ENCODE results near the gene TMEM170B.

The TMEM170B gene

GRCh38 chr6:11580686-11581405, 43.3 kb downstream of the TMEM170B start:
- H3K36me3 Mint-ChIP-seq (ENCODE audit: insufficient read depth): no peaks in the 10 kb centered on the region
- DNase-seq: no peak
- H3K4me3 Mint-ChIP-seq: no peak overlapping the region
- no peak for ATAC-seq (replicated peaks)
- H3K4me1 Mint-ChIP-seq (ENCODE audit: low read depth in 2 of 2): no peaks in the 10 kb centered on the region
- no peaks in the 10 kb centered on the region for H3K9me3 Mint-ChIP-seq
- H3K27me3 Mint-ChIP-seq: no peaks in the 10 kb centered on the region
- no peak overlapping the region for H3K27ac Mint-ChIP-seq

GRCh38 chr6:11584244-11584643, 46.7 kb downstream of the TMEM170B start:
- DNase-seq: no peak
- ATAC-seq (replicated peaks): no peak
- Mint-ChIP-seq H3K4me1 (ENCODE audit: low read depth in 2 of 2) (no peaks in the 10 kb centered on the region), H3K27ac (no peak overlapping the region), H3K9me3 (no peaks in the 10 kb centered on the region), H3K4me3 (no peak overlapping the region), H3K36me3 (ENCODE audit: insufficient read depth) (no peaks in the 10 kb centered on the region), H3K27me3 (peaks cover 11 to 19% of the 10 kb centered on the region in 2 donors)

GRCh38 chr6:11585426-11586016, 48.0 kb downstream of the TMEM170B start:
- Mint-ChIP-seq H3K4me3 (no peak overlapping the region), H3K4me1 (ENCODE audit: low read depth in 2 of 2) (no peaks in the 10 kb centered on the region), H3K36me3 (ENCODE audit: insufficient read depth) (no peaks in the 10 kb centered on the region), H3K27ac (no peak overlapping the region), H3K9me3 (no peaks in the 10 kb centered on the region), H3K27me3 (peaks cover 19 to 26% of the 10 kb centered on the region in 2 donors)
- no peak for DNase-seq
- no peak for ATAC-seq (replicated peaks)

- H3K27me3 Mint-ChIP-seq: peaks cover 19 to 26% of the 10 kb centered on the region in 2 donors
- no peak overlapping the region for H3K27ac Mint-ChIP-seq
- no peaks in the 10 kb centered on the region for H3K9me3 Mint-ChIP-seq
- no peaks in the 10 kb centered on the region for H3K36me3 Mint-ChIP-seq (ENCODE audit: insufficient read depth)
- no peaks in the 10 kb centered on the region for H3K4me1 Mint-ChIP-seq (ENCODE audit: low read depth in 2 of 2)
- no peak for ATAC-seq (replicated peaks)
- no peak overlapping the region for H3K4me3 Mint-ChIP-seq
- DNase-seq: no peak
Measured at GRCh38 chr6:11586117-11586516, 48.6 kb downstream of the TMEM170B start.

DNA sequence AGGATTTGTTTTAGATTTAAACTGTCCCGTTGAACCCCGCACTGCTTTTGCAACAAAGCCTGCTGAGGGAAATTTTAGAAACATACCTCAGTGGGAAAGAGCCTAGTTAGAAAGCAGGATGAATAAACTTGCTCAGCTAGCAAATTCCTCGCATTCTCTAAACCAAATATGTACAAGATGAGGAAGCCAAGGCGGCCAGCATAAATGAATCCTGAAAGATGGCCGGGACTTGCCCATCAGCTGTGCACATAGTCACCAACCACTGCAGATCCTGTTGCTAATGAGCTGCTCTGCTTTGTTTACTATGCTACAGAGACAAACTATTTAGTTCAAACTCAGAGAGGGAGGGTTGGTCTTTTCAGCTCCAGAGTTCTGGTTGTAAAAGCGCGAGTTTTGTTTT, 49.0 kb downstream of the TMEM170B start:
- no peak for DNase-seq
- H3K27ac Mint-ChIP-seq: no peak overlapping the region
- no peak for ATAC-seq (replicated peaks)
- H3K9me3 Mint-ChIP-seq: no peaks in the 10 kb centered on the region
- H3K4me3 Mint-ChIP-seq: no peak overlapping the region
- no peaks in the 10 kb centered on the region for H3K4me1 Mint-ChIP-seq (ENCODE audit: low read depth in 2 of 2)
- H3K27me3 Mint-ChIP-seq: peaks cover 19 to 26% of the 10 kb centered on the region in 2 donors
- no peaks in the 10 kb centered on the region for H3K36me3 Mint-ChIP-seq (ENCODE audit: insufficient read depth)

DNA sequence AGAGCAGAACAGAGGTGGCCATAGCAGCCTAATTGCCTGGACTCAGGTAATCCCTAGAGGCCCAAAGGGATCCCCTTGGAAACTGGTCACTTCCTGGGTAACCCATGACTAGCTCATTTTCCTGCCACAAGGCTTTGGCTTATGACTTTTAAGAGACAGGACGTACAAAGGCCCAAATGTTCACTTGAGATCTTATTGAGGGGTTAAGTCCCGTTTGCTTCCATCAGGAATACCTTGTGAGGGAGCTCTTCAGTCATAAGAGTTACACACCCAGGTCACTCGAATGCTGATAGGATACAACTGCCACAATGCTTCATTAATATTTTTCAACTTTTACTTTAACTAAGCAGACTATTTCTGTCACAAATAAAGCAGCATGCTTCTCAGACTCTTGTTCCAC, 51.7 kb downstream of the TMEM170B start:
- no peaks in the 10 kb centered on the region for H3K36me3 Mint-ChIP-seq (ENCODE audit: insufficient read depth)
- peaks cover 38 to 50% of the 10 kb centered on the region in 2 donors for H3K27me3 Mint-ChIP-seq
- no peaks in the 10 kb centered on the region for H3K9me3 Mint-ChIP-seq
- DNase-seq (no peak), ATAC-seq (replicated peaks) (no peak)
- no peak overlapping the region for H3K4me3 Mint-ChIP-seq
- H3K4me1 Mint-ChIP-seq (ENCODE audit: low read depth in 2 of 2): no peaks in the 10 kb centered on the region
- no peak overlapping the region for H3K27ac Mint-ChIP-seq

GRCh38 chr6:11592294-11592906, 54.9 kb downstream of the TMEM170B start:
- ATAC-seq (replicated peaks): no peak
- Mint-ChIP-seq H3K4me1 (ENCODE audit: low read depth in 2 of 2) (no peaks in the 10 kb centered on the region), H3K36me3 (ENCODE audit: insufficient read depth) (no peaks in the 10 kb centered on the region), H3K27ac (no peak overlapping the region), H3K9me3 (no peaks in the 10 kb centered on the region), H3K27me3 (peaks cover 52 to 54% of the 10 kb centered on the region in 2 donors), H3K4me3 (no peak overlapping the region)
- no peak for DNase-seq

DNA sequence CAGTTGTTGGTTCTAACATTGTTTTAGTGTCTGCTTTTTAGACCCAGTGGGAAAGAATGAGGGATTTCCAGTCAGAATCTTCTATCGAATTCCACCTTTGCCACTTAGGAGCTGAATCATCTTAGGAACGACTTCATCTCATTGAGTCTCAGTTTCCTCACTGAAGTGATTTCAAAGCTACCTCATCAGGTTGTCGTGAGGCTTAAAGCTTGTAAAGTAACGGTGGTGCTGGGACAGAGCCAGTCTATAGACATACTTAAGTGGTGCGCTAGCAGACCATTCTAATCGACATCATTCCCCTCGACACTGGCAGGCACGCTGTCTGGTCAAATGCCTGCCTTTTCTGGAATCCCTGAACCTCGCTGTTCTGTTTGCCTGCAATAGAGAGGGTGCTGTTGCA, 55.5 kb downstream of the TMEM170B start:
- Mint-ChIP-seq H3K27ac (no peak overlapping the region), H3K36me3 (ENCODE audit: insufficient read depth) (no peaks in the 10 kb centered on the region), H3K4me3 (no peak overlapping the region), H3K27me3 (peaks cover 46 to 51% of the 10 kb centered on the region in 2 donors), H3K4me1 (ENCODE audit: low read depth in 2 of 2) (no peaks in the 10 kb centered on the region), H3K9me3 (no peaks in the 10 kb centered on the region)
- DNase-seq (no peak), ATAC-seq (replicated peaks) (no peak)

GRCh38 chr6:11595903-11596302, 58.4 kb downstream of the TMEM170B start:
- ATAC-seq (replicated peaks): no peak
- H3K27me3 Mint-ChIP-seq: peaks cover 39 to 40% of the 10 kb centered on the region in 2 donors
- no peaks in the 10 kb centered on the region for H3K4me1 Mint-ChIP-seq (ENCODE audit: low read depth in 2 of 2)
- no peak overlapping the region for H3K4me3 Mint-ChIP-seq
- no peak overlapping the region for H3K27ac Mint-ChIP-seq
- H3K36me3 Mint-ChIP-seq (ENCODE audit: insufficient read depth): no peaks in the 10 kb centered on the region
- DNase-seq: no peak
- H3K9me3 Mint-ChIP-seq: no peaks in the 10 kb centered on the region

DNA sequence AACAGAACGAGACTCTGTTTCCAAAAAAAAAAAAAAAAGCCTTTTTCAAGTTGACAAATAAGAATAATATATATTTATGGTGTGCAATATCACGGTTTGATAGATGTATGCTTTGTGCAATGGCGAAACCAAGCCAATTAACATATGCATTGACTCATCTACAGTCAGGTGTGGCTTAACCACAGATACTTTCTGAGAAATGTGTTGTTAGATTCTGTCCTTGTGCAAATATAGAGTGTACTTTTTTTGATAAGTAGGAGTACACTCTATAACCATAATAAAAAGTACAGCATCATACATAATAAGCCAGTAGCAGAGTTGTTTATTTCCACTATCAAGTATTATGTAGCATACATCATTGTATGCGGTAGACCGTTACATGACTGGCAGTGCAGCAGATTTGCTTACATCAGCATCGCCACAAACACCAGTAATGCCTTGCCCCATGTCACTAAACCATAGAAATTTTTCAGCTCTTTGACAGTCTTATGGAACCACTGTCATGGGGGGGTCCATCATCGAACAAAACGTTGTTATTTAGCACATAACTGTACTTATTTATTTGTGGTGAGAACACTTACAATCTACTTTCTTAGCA, 59.2 kb downstream of the TMEM170B start:
- no peak overlapping the region for H3K27ac Mint-ChIP-seq
- no peak for DNase-seq
- H3K27me3 Mint-ChIP-seq: peaks cover 40 to 43% of the 10 kb centered on the region in 2 donors
- ATAC-seq (replicated peaks): no peak
- no peak overlapping the region for H3K4me3 Mint-ChIP-seq
- H3K9me3 Mint-ChIP-seq: no peaks in the 10 kb centered on the region
- no peaks in the 10 kb centered on the region for H3K36me3 Mint-ChIP-seq (ENCODE audit: insufficient read depth)
- no peaks in the 10 kb centered on the region for H3K4me1 Mint-ChIP-seq (ENCODE audit: low read depth in 2 of 2)

DNA sequence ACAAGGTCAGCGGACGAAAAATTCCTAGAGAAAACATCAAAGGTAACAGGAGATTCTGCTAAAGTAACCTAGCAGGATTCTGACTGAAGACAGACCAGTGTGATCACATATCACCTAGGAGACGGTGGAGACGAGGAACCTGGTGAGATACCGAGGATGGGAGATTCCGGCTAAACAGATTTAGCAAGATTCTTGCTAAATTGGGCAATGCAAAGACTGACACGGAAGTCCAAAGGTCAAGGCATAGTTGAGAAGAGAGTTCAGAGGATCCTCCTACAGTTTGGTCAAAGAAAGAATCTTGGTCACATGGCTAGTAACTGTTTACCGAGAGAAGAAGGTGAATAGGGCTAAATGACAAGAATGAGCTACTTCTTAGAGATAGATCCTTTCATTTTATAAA, 61.1 kb downstream of the TMEM170B start:
- DNase-seq (no peak), ATAC-seq (replicated peaks) (no peak)
- no peak overlapping the region for H3K27ac Mint-ChIP-seq
- H3K4me3 Mint-ChIP-seq: no peak overlapping the region
- no peaks in the 10 kb centered on the region for H3K36me3 Mint-ChIP-seq (ENCODE audit: insufficient read depth)
- H3K9me3 Mint-ChIP-seq: no peaks in the 10 kb centered on the region
- H3K4me1 Mint-ChIP-seq (ENCODE audit: low read depth in 2 of 2): no peaks in the 10 kb centered on the region
- peaks cover 42 to 45% of the 10 kb centered on the region in 2 donors for H3K27me3 Mint-ChIP-seq

GRCh38 chr6:11600251-11600650, 62.7 kb downstream of the TMEM170B start:
- Mint-ChIP-seq H3K9me3 (no peaks in the 10 kb centered on the region), H3K4me3 (no peak overlapping the region), H3K27me3 (peaks cover 43 to 46% of the 10 kb centered on the region in 2 donors), H3K27ac (no peak overlapping the region), H3K36me3 (ENCODE audit: insufficient read depth) (no peaks in the 10 kb centered on the region), H3K4me1 (ENCODE audit: low read depth in 2 of 2) (no peaks in the 10 kb centered on the region)
- no peak for ATAC-seq (replicated peaks)
- no peak for DNase-seq

GRCh38 chr6:11601776-11602605, 64.4 kb downstream of the TMEM170B start:
- H3K4me1 Mint-ChIP-seq (ENCODE audit: low read depth in 2 of 2): no peaks in the 10 kb centered on the region
- peaks cover 49 to 53% of the 10 kb centered on the region in 2 donors for H3K27me3 Mint-ChIP-seq
- no peak overlapping the region for H3K4me3 Mint-ChIP-seq
- H3K36me3 Mint-ChIP-seq (ENCODE audit: insufficient read depth): no peaks in the 10 kb centered on the region
- no peak for DNase-seq
- no peak for ATAC-seq (replicated peaks)
- no peaks in the 10 kb centered on the region for H3K9me3 Mint-ChIP-seq
- no peak overlapping the region for H3K27ac Mint-ChIP-seq

All from effector memory CD8-positive, alpha-beta T cell (primary cell).